IPS-18c (cell line): Measurements from ENCODE around the gene AGBL2.
"Not testable (repeated sequence)": the region's sequence is repeated elsewhere in the genome, so short reads cannot be mapped to it uniquely, and the experiment has no call there.

ENCODE experiments used
- H3K4me3 ChIP-seq: 2 replicates; pipeline ENCODE4 v1.7.0; 2013; ENCODE audit warnings: low read depth, mild to moderate bottlenecking, low read length, moderate library complexity; ENCODE audit not compliant: insufficient read depth
- H3K9me3 ChIP-seq: one replicate; pipeline ENCODE4 v1.6.1; 2013; ENCODE audit warnings: mild to moderate bottlenecking, low read length, moderate library complexity; ENCODE audit not compliant: control insufficient read depth, insufficient read depth

AGBL2 gene

DNA sequence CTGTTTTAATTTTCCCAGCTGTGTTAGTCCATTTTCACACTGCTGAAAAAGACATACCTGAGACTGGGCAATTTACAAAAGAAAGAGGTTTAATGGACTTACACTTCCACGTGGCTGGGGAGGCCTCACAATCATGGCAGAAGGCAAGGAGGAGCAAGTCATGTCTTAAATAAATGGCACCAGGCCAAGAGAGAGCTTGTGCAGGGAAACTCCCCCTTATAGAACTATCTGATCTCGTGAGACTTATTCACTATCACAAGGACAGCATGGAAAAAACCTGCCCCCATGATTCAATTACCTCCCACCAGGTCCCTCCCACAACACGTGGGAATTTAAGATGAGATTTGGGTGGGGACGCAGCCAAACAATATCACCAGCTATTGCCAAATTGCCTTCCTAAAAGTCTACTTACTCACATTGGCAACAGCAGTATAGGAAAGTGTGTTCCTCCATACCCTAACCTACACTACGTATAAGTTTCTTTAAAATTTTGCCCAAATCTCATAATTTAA lies 7.8 kb downstream of the AGBL2 start:
- H3K4me3 ChIP-seq, H3K9me3 ChIP-seq: not testable (repeated sequence)

- H3K9me3 ChIP-seq = peaks cover 4% of the 10 kb centered on the region
- H3K4me3 ChIP-seq = no peak overlapping the region
These were observed 9.4 kb downstream of the AGBL2 start for GRCh38 chr11:47705721-47706120.

- Histone ChIP-seq H3K4me3 (no peak overlapping the region), H3K9me3 (no peaks in the 10 kb centered on the region)
These were observed 23.2 kb downstream of the AGBL2 start for GRCh38 chr11:47691979-47692378.

GRCh38 chr11:47689480-47689879 lies 25.7 kb downstream of the AGBL2 start:
- H3K9me3 ChIP-seq = no peaks in the 10 kb centered on the region
- H3K4me3 ChIP-seq = no peak overlapping the region

- Histone ChIP-seq H3K9me3 (no peaks in the 10 kb centered on the region), H3K4me3 (no peak overlapping the region)
These were observed 26.2 kb downstream of the AGBL2 start for GRCh38 chr11:47688991-47689390.

GRCh38 chr11:47688111-47688510 lies 27.1 kb downstream of the AGBL2 start:
- H3K4me3 ChIP-seq = no peak overlapping the region
- no peaks in the 10 kb centered on the region for H3K9me3 ChIP-seq

DNA sequence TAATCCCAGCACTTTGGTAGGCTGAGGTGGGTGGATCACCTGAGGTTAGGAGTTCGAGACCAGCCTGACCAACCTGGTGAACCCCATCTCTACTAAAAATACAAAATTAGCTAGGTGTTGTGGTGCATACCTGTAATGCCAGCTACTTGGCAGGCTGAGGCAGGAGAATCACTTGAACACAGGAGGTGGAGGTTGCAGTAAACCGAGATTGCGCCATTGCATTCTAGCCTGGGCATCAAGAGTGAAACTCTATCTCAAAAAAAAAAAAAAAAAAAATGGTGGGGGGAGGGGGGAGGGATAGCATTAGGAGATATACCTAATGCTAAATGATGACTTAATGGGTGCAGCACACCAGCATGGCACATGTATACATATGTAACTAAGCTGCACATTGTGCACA lies 28.5 kb downstream of the AGBL2 start:
- not testable (repeated sequence) for H3K4me3 ChIP-seq, H3K9me3 ChIP-seq

- H3K9me3 ChIP-seq = no peaks in the 10 kb centered on the region
- H3K4me3 ChIP-seq = no peak overlapping the region
These were observed 29.0 kb downstream of the AGBL2 start for GRCh38 chr11:47686151-47686550.

DNA sequence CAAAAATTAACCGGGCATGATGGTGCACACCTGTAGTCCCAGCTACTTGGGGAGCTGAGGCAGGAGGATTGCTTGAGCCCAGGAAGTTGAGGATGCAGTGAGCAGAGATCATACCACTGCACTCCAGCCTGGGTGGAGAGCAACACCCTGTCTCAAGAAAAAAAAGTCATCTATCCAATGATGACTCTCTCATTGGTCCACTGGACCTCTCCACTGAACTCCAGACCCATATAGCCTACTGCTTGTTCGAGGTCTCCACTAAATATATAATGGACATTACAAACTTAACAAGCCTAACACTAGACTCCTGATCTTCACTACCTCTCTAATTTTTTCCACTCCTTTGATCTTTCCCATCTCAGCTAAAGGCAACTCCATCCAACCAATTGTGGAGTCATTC lies 39.3 kb downstream of the AGBL2 start:
- H3K4me3 ChIP-seq = no peak overlapping the region
- H3K9me3 ChIP-seq = no peaks in the 10 kb centered on the region

GRCh38 chr11:47672283-47672730 lies 42.9 kb downstream of the AGBL2 start:
- no peaks in the 10 kb centered on the region for H3K9me3 ChIP-seq
- H3K4me3 ChIP-seq = no peak overlapping the region

GRCh38 chr11:47669856-47670255 lies 45.3 kb downstream of the AGBL2 start:
- Histone ChIP-seq H3K4me3 (no peak overlapping the region), H3K9me3 (no peaks in the 10 kb centered on the region)

DNA sequence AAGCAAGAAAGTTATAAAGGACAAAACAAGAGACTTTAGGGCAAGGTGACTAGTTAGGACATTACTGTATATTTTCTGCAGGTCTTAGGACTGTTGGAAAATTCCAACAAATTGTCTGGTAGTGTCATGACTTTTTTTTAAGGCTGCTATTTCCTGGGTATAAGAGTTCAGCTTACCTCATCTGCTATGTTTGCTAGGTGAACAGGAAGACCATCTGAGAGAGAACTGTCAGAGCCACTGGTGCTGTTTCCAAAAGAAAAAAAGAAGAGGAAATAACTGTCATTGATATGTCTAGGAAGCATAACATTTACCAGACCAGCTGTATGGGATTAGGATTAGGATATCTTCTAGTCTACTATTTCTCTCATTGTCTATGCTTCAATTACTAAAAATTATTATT lies 46.5 kb downstream of the AGBL2 start:
- no peak overlapping the region for H3K4me3 ChIP-seq
- no peaks in the 10 kb centered on the region for H3K9me3 ChIP-seq

DNA sequence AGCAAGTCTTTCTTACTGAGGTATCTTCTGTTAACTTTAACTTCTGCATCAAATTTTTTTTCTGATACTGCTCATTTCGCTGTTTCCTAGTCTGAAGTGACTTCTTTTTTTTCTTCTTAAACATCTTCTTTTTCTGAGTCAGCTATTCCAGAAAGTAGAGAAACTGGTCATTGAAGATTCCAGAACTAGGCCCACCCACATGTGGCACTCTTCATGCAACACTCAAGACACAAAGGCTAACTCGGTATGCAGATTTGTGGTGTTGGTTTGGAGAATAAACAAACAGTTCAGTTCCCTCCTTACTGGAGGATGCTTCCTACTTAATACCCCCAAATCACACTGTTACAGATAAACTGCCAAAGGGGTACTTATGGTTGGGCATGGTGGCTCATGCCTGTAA lies 47.6 kb downstream of the AGBL2 start:
- Histone ChIP-seq H3K9me3 (no peaks in the 10 kb centered on the region), H3K4me3 (no peak overlapping the region)

- no peaks in the 10 kb centered on the region for H3K9me3 ChIP-seq
These were observed 48.0 kb downstream of the AGBL2 start for GRCh38 chr11:47667135-47667534.

DNA sequence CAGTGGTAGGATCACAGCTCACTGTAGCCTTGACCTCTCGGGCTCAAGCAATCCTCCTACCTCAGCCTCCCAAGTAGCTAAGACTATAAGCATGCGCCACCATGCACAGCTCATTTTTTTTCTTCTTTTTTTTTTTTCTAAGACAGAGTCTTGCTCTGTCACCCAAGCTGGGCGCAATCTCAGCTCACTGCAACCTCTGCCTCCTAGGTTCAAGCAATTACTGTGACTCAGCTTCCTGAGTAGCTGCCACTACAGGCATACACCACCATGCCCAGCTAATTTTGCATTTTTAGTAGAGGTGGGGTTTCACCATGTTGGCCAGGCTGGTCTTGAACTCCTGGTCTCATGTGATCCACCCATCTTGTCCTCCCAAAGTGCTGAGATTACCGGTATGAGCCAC lies 50.2 kb downstream of the AGBL2 start:
- not testable (repeated sequence) for H3K4me3 ChIP-seq, H3K9me3 ChIP-seq

More at GRCh38 chr11:47667135-47667534, 48.0 kb downstream of the AGBL2 start:
- H3K4me3 ChIP-seq = no peak overlapping the region

DNA sequence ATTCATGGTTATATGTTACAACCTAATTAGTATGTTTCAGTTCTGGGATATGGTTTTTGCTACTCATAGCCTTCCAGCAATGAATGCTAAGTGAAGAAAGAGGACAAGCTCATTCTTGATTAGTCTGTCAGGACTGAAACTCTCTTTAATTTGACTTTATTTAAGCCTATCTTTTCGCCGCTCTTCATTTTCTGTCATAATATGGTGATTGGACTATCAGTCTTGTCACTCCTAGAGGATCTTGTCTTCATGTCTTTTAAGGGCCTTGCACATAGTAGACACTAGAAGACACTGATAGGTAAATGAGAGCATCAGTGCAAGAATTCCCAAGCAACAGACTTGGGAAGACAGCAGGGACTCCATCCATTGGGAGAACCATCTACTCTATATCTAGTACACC lies 53.9 kb downstream of the AGBL2 start:
- H3K4me3 ChIP-seq = no peak overlapping the region
- no peaks in the 10 kb centered on the region for H3K9me3 ChIP-seq

DNA sequence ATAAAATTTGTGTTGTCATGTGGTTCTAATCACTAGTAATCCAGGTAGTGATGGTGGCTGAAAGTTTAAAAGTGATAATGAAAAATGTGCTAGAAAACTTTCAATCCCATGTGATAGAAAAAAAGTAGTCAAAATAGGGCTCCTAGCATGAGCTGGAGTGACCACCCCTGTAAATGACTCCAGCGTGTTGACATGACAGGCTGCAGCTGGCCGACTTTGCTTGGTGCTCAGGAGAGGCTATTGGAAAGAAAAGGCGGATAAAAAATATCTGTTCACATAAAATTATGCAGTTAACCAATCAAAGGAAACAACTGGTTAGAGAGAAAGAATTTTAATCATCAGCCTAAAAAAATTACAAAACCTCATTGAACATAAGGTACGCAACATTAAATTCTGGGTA lies 55.9 kb downstream of the AGBL2 start:
- Histone ChIP-seq H3K9me3 (no peaks in the 10 kb centered on the region), H3K4me3 (no peak overlapping the region)

DNA sequence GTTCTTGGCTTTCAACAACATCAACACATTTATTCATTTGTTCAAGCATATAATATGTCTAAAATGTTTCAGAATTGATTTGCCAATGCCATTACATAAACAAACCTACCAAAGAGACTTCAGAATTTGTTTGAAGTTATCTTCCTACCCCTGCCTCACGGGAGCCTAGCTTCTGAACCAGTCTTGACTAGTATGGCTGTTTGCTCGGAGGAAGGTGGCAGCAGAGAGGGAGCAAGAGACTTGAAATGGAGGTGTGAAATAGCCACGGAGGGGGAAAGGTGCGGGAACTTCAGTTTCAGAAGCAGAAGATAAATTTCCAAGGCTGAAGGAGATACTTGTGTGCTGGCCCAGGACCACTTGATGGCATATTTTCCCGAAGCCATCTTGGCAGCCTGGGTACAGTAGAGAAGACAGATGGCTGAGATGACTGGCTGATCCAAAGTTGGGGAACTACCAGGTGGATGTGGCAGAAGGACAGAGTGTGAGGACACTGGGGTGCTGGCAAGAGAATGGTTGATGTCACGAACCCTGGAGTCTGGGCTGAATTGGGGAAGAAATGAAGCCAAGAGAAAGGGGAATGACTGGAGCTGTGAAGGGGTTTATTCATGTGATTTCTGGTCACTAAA lies 58.8 kb downstream of the AGBL2 start:
- H3K9me3 ChIP-seq = peaks cover 2% of the 10 kb centered on the region
- no peak overlapping the region for H3K4me3 ChIP-seq

- H3K9me3 ChIP-seq = peaks cover 2% of the 10 kb centered on the region
- no peak overlapping the region for H3K4me3 ChIP-seq
These were observed 63.2 kb downstream of the AGBL2 start for GRCh38 chr11:47651818-47652469.
